ENCODE measurements around the gene PADI3.

PADI3 gene

GRCh38 chr1:17248781-17249180 is at the start of gene PADI3:
Gene PADI3, plus strand, starts transcription at chr1:17249098. Its CDS starts 40 bp downstream, at chr1:17249138.
- no peaks in the 10 kb centered on the region for H3K27me3 ChIP-seq (ENCODE audit: low read depth, low read length)

DNA sequence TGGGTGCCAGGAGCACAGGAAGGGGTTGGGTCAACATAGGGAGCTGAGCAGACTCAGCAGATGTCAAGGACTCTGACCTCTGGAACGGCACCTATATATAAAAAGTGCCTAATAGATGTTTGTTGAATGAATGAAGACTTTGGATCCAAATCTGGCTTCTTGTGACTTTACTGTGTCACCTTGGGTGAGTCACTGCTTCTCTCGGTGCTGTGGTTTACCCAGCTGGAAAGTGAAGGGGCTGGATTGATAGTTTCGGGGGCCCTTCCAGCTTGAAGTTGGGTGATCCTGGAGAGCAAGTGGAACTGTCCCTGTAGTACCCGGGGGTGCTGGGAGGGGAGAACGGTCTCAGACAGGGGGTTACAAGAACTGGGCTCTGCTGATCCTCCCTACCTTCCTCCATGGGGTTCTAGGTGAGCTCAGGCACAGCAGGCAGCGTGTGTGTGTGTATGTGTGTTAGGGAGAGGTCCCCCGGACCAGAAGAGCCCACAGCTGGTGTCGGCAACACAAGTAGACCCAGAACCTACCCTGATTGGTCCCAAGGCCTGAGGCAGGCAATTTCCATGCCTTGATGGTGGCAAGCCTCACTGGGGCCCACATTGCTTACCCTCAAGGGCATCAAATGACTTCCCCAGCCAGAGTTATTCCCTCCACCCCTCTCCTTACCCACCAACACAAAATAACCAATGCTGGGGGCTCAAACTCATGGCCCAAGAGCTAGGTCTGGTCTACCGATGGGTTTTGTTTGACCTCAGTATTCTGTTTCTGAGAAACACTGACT is 49.4 kb upstream of the PADI3 start:
- H3K9me3 ChIP-seq (ENCODE audit: control insufficient read depth in 1 of 2, low read length in 2 of 2): no peaks in the 10 kb centered on the region
- H3K36me3 ChIP-seq (ENCODE audit: control insufficient read depth in 1 of 2, insufficient read depth in 2 of 2, low read length in 2 of 2): no peaks in the 10 kb centered on the region
- no peak overlapping the region for H3K4me3 ChIP-seq (ENCODE audit: low read depth in 1 of 2, low read length in 2 of 2)
- no peaks in the 10 kb centered on the region for H3K27me3 ChIP-seq (ENCODE audit: low read depth, low read length)
- H3K27ac ChIP-seq (ENCODE audit: low read length): no peak overlapping the region
- no peaks in the 10 kb centered on the region for H3K4me1 ChIP-seq (ENCODE audit: control insufficient read depth in 1 of 2, insufficient read depth in 2 of 2, low read length in 2 of 2)

More at GRCh38 chr1:17248781-17249180, at the start of gene PADI3:
- no peak within 1 kb of the TSS for H3K27ac ChIP-seq (ENCODE audit: low read length)
- H3K4me1 ChIP-seq (ENCODE audit: control insufficient read depth in 1 of 2, insufficient read depth in 2 of 2, low read length in 2 of 2): no peaks in the 10 kb centered on the region
- H3K9me3 ChIP-seq (ENCODE audit: control insufficient read depth in 1 of 2, low read length in 2 of 2): no peaks in the 10 kb centered on the region
- no peak within 1 kb of the TSS for H3K4me3 ChIP-seq (ENCODE audit: low read depth in 1 of 2, low read length in 2 of 2)
- H3K36me3 ChIP-seq (ENCODE audit: control insufficient read depth in 1 of 2, insufficient read depth in 2 of 2, low read length in 2 of 2): no peaks in the 10 kb centered on the region

GRCh38 chr1:17200246-17200645 is 48.7 kb upstream of the PADI3 start:
- no peaks in the 10 kb centered on the region for H3K4me1 ChIP-seq (ENCODE audit: control insufficient read depth in 1 of 2, insufficient read depth in 2 of 2, low read length in 2 of 2)
- no peak overlapping the region for H3K27ac ChIP-seq (ENCODE audit: low read length)
- H3K9me3 ChIP-seq (ENCODE audit: control insufficient read depth in 1 of 2, low read length in 2 of 2): no peaks in the 10 kb centered on the region
- no peaks in the 10 kb centered on the region for H3K27me3 ChIP-seq (ENCODE audit: low read depth, low read length)
- no peak overlapping the region for H3K4me3 ChIP-seq (ENCODE audit: low read depth in 1 of 2, low read length in 2 of 2)
- H3K36me3 ChIP-seq (ENCODE audit: control insufficient read depth in 1 of 2, insufficient read depth in 2 of 2, low read length in 2 of 2): no peaks in the 10 kb centered on the region

- Histone ChIP-seq H3K4me3 (ENCODE audit: low read depth in 1 of 2, low read length in 2 of 2) (no peak overlapping the region), H3K4me1 (ENCODE audit: control insufficient read depth in 1 of 2, insufficient read depth in 2 of 2, low read length in 2 of 2) (no peaks in the 10 kb centered on the region), H3K27ac (ENCODE audit: low read length) (no peak overlapping the region), H3K36me3 (ENCODE audit: control insufficient read depth in 1 of 2, insufficient read depth in 2 of 2, low read length in 2 of 2) (no peaks in the 10 kb centered on the region), H3K9me3 (ENCODE audit: control insufficient read depth in 1 of 2, low read length in 2 of 2) (no peaks in the 10 kb centered on the region), H3K27me3 (ENCODE audit: low read depth, low read length) (no peaks in the 10 kb centered on the region)
Observed at GRCh38 chr1:17200756-17201155, 48.1 kb upstream of the PADI3 start.

- no peaks in the 10 kb centered on the region for H3K27me3 ChIP-seq (ENCODE audit: low read depth, low read length)
- no peaks in the 10 kb centered on the region for H3K4me1 ChIP-seq (ENCODE audit: control insufficient read depth in 1 of 2, insufficient read depth in 2 of 2, low read length in 2 of 2)
- H3K36me3 ChIP-seq (ENCODE audit: control insufficient read depth in 1 of 2, insufficient read depth in 2 of 2, low read length in 2 of 2): no peaks in the 10 kb centered on the region
- H3K27ac ChIP-seq (ENCODE audit: low read length): no peak overlapping the region
- no peaks in the 10 kb centered on the region for H3K9me3 ChIP-seq (ENCODE audit: control insufficient read depth in 1 of 2, low read length in 2 of 2)
- H3K4me3 ChIP-seq (ENCODE audit: low read depth in 1 of 2, low read length in 2 of 2): no peak overlapping the region
Observed at GRCh38 chr1:17201201-17202021, 47.5 kb upstream of the PADI3 start.

DNA sequence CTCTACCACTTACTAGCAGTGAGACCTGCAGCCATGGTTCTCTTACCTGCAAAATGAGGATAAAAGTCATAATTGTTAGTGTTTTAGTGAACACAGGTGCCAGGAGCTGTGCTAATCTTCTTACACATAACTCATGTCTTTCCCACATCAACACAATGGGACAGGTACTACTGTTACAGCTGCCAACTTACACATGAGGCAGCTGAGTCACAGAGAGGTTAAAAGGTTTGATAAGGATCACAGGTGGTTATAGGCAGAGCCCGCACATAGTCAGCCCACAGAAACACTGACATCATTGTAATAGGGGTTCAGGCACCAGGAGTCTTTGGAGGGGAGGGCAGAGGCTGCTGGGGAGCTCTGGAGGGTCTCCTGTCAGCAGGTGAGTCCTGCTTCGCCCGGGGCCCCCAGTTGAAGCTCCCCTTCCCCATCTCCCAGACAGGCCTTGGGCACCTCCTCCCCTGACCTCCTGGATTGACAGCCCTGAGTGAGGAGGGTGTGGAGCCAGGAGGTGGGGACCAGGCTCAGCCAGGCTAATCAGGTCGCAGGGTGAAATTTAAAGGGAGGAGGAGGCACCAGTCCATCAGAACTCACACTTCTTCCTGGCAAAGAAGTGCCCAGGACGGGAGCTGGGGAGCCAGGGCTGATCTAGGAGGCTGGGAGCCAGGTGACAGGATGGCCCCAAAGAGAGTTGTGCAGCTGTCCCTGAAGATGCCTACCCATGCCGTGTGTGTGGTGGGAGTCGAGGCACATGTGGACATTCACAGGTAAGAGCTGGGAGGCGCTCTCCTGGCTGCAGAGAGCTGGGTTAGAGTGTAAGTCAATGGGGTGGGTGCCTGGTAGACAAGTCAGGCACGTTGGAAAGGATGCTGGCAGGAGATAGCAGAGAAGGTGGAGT is 44.1 kb upstream of the PADI3 start, which contains the start of gene PADI1:
PADI1 (plus strand) TSS at position 583 of the 895 bp plus-strand sequence; CDS start at position 673, 90 bp downstream.
- Histone ChIP-seq H3K4me1 (ENCODE audit: control insufficient read depth in 1 of 2, insufficient read depth in 2 of 2, low read length in 2 of 2) (no peaks in the 10 kb centered on the region), H3K9me3 (ENCODE audit: control insufficient read depth in 1 of 2, low read length in 2 of 2) (no peaks in the 10 kb centered on the region), H3K27me3 (ENCODE audit: low read depth, low read length) (no peaks in the 10 kb centered on the region), H3K36me3 (ENCODE audit: control insufficient read depth in 1 of 2, insufficient read depth in 2 of 2, low read length in 2 of 2) (no peaks in the 10 kb centered on the region), H3K4me3 (ENCODE audit: low read depth in 1 of 2, low read length in 2 of 2) (no peak within 1 kb of the TSS), H3K27ac (ENCODE audit: low read length) (no peak within 1 kb of the TSS)

GRCh38 chr1:17205652-17206051 is 43.2 kb upstream of the PADI3 start:
- no peaks in the 10 kb centered on the region for H3K9me3 ChIP-seq (ENCODE audit: control insufficient read depth in 1 of 2, low read length in 2 of 2)
- H3K36me3 ChIP-seq (ENCODE audit: control insufficient read depth in 1 of 2, insufficient read depth in 2 of 2, low read length in 2 of 2): no peaks in the 10 kb centered on the region
- H3K4me1 ChIP-seq (ENCODE audit: control insufficient read depth in 1 of 2, insufficient read depth in 2 of 2, low read length in 2 of 2): no peaks in the 10 kb centered on the region
- no peak overlapping the region for H3K27ac ChIP-seq (ENCODE audit: low read length)
- no peak overlapping the region for H3K4me3 ChIP-seq (ENCODE audit: low read depth in 1 of 2, low read length in 2 of 2)
- H3K27me3 ChIP-seq (ENCODE audit: low read depth, low read length): no peaks in the 10 kb centered on the region

GRCh38 chr1:17206196-17206595 is 42.7 kb upstream of the PADI3 start:
- no peaks in the 10 kb centered on the region for H3K36me3 ChIP-seq (ENCODE audit: control insufficient read depth in 1 of 2, insufficient read depth in 2 of 2, low read length in 2 of 2)
- no peak overlapping the region for H3K4me3 ChIP-seq (ENCODE audit: low read depth in 1 of 2, low read length in 2 of 2)
- H3K27ac ChIP-seq (ENCODE audit: low read length): no peak overlapping the region
- H3K4me1 ChIP-seq (ENCODE audit: control insufficient read depth in 1 of 2, insufficient read depth in 2 of 2, low read length in 2 of 2): no peaks in the 10 kb centered on the region
- no peaks in the 10 kb centered on the region for H3K27me3 ChIP-seq (ENCODE audit: low read depth, low read length)
- no peaks in the 10 kb centered on the region for H3K9me3 ChIP-seq (ENCODE audit: control insufficient read depth in 1 of 2, low read length in 2 of 2)

DNA sequence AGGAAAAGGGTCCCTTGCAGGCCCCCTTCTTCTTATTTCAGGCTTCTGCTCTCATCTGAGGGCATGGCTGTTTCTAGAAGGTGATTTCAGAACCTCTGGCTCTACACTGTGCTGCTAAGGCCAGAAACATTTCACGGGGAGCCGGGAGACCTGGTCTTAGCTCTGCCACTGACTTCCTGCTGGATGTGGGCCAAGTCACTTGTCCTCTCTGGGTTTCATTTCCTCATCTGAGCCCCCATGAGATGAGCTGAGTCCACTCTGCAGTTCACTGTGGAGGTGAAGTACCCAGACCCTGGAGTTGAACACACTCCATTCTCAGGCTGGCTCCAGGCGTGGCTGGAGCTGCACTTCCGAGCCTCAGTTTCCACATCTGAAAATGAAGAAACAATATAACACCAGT is 41.9 kb upstream of the PADI3 start:
- Histone ChIP-seq H3K4me1 (ENCODE audit: control insufficient read depth in 1 of 2, insufficient read depth in 2 of 2, low read length in 2 of 2) (no peaks in the 10 kb centered on the region), H3K4me3 (ENCODE audit: low read depth in 1 of 2, low read length in 2 of 2) (no peak overlapping the region), H3K9me3 (ENCODE audit: control insufficient read depth in 1 of 2, low read length in 2 of 2) (no peaks in the 10 kb centered on the region), H3K27ac (ENCODE audit: low read length) (no peak overlapping the region), H3K36me3 (ENCODE audit: control insufficient read depth in 1 of 2, insufficient read depth in 2 of 2, low read length in 2 of 2) (no peaks in the 10 kb centered on the region), H3K27me3 (ENCODE audit: low read depth, low read length) (no peaks in the 10 kb centered on the region)

GRCh38 chr1:17207540-17207939 is 41.4 kb upstream of the PADI3 start:
- Histone ChIP-seq H3K27me3 (ENCODE audit: low read depth, low read length) (no peaks in the 10 kb centered on the region), H3K27ac (ENCODE audit: low read length) (no peak overlapping the region), H3K36me3 (ENCODE audit: control insufficient read depth in 1 of 2, insufficient read depth in 2 of 2, low read length in 2 of 2) (no peaks in the 10 kb centered on the region), H3K9me3 (ENCODE audit: control insufficient read depth in 1 of 2, low read length in 2 of 2) (no peaks in the 10 kb centered on the region), H3K4me1 (ENCODE audit: control insufficient read depth in 1 of 2, insufficient read depth in 2 of 2, low read length in 2 of 2) (peaks cover 0 to 2% of the 10 kb centered on the region in 2 donors), H3K4me3 (ENCODE audit: low read depth in 1 of 2, low read length in 2 of 2) (no peak overlapping the region)

DNA sequence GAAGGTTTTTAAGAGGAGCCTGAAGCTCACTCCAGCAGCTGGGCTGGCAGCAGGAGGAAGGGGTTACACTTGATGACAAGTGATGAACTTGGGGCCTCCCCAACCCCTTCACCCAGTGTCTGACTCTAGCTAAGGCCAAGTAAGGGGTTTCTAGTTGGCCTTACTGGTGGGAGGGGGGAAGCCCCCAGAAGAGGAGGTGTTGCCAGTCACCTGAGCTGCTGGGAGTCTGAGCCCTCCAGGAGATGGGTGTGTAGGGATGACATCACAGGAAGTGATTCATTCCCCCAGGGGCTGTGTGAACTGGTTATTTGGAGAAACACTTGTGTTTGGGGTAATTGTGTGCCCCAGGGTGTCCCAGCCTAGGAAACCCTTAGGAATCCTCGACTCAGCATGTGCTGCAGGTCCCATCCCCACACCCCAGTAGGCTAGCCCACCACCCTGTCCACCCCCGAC is 40.9 kb upstream of the PADI3 start:
- Histone ChIP-seq H3K4me1 (ENCODE audit: control insufficient read depth in 1 of 2, insufficient read depth in 2 of 2, low read length in 2 of 2) (peaks cover 0 to 6% of the 10 kb centered on the region in 2 donors), H3K27ac (ENCODE audit: low read length) (no peak overlapping the region), H3K27me3 (ENCODE audit: low read depth, low read length) (no peaks in the 10 kb centered on the region), H3K9me3 (ENCODE audit: control insufficient read depth in 1 of 2, low read length in 2 of 2) (no peaks in the 10 kb centered on the region), H3K36me3 (ENCODE audit: control insufficient read depth in 1 of 2, insufficient read depth in 2 of 2, low read length in 2 of 2) (no peaks in the 10 kb centered on the region), H3K4me3 (ENCODE audit: low read depth in 1 of 2, low read length in 2 of 2) (no peak overlapping the region)

All from muscle layer of duodenum (tissue), 2 donors.